Erythroblast (primary cell): ENCODE results near the gene TMEM259.

Experiments
- GATA1 ChIP-seq: IDR thresholded peaks from 2 replicates; pipeline ENCODE4 v1.6.1; 2011; ENCODE audit warnings: low read depth, mild to moderate bottlenecking, control low read depth, low read length, moderate library complexity
- POLR2A ChIP-seq: IDR thresholded peaks from 2 replicates; pipeline ENCODE4 v1.6.1; 2011; ENCODE audit warnings: mild to moderate bottlenecking, low read length

DNA sequence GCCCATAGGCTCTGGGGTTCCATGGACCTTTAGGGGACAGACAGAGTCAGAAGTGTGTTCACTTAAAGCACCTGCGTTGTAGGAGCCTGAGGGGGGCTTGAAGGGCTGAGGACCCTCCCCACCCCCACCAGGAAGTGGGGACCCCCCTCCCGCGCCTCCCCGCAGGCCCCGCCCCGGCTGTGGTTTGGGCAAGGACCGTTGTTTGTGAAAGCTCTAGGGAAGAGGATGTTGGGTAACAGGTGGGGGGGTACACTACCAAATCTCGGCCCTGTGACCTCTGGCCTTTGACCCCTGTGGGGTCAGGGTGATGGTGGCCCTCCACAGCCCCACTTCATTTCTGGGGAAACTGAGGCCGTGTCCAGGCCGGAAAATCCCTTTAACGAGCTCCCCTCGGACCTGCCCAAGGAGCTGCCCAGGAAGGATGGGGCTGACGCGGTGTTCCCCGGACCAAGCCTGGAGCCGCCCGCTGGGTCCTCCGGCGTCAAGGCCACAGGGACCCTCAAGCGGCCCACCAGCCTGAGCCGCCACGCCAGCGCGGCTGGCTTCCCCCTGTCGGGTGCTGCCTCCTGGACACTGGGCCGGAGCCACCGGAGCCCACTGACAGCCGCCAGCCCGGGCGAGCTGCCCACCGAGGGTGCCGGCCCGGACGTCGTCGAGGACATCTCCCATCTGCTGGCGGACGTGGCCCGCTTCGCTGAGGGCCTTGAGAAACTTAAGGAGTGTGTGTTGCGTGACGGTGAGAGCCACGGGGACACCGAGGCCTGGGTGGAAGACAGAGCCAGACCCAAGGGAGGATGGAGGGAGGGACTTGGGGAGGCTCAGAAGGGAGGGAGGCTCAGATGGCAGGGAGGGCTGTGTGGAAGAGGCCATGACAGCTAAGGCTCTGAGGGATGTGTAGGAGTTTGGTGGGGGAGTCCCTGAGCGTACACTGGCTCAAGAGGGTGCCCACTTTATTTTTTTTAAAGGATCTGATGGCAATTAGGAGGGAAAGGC lies 47.4 kb upstream of the TMEM259 start:
- TF ChIP-seq POLR2A: no peak
- no peak for TF ChIP-seq GATA1
